A549 (cell line): ENCODE data around the gene EFHC2.

Experiments used
- CHD2 ChIP-seq: fragments of 150-350 bp; IDR thresholded peaks from 2 replicates; pipeline ENCODE4 v1.6.1; 2014; ENCODE audit warnings: low read length; ENCODE audit not compliant: partially characterized antibody
- CTCF ChIP-seq: fragments of >200 bp; sonication (Bioruptor Twin); formaldehyde crosslinking; IDR thresholded peaks from 3 replicates; pipeline ENCODE4 v1.5.1; 2016
- ELK1 ChIP-seq: fragments of 150-350 bp; IDR thresholded peaks from 2 replicates; pipeline ENCODE4 v1.6.1; 2014; ENCODE audit warnings: low read depth, mild to moderate bottlenecking, low read length
- EP300 ChIP-seq, 2 experiments: fragments of >200 bp; sonication (Bioruptor Twin); formaldehyde crosslinking; IDR thresholded peaks; 2 replicates in 1 of 2; 3 replicates in 1 of 2; pipeline ENCODE4 v1.6.1; 2016 to 2017
- HDAC2 ChIP-seq: fragments of 200-600 bp; sonication (generic); IDR thresholded peaks from 2 replicates; pipeline ENCODE4 v1.6.1; 2016
- KDM1A ChIP-seq: fragments of 200-600 bp; sonication (generic); IDR thresholded peaks from 2 replicates; pipeline ENCODE4 v1.6.1; 2016; ENCODE audit warnings: low read depth, mild to moderate bottlenecking
- KDM5A ChIP-seq: fragments of 200-600 bp; sonication (generic); IDR thresholded peaks from 2 replicates; pipeline ENCODE4 v1.6.1; 2016; ENCODE audit warnings: antibody characterized with exemption, mild to moderate bottlenecking
- MYC ChIP-seq: IDR thresholded peaks from 2 replicates; pipeline ENCODE4 v1.6.1; 2012; ENCODE audit warnings: mild to moderate bottlenecking, inconsistent platforms, low read length, improper control_type of control experiment, borderline replicate concordance
- POLR2A ChIP-seq: IDR thresholded peaks from 2 replicates; pipeline ENCODE4 v1.6.1; 2012; ENCODE audit warnings: mild to moderate bottlenecking, low read length
- RARB ChIP-seq: fragments of 250-450 bp; sonication (Bioruptor Pico); IDR thresholded peaks from 2 replicates; pipeline ENCODE4 v1.8.0; 2021; ENCODE audit warnings: mild to moderate bottlenecking, moderate library complexity
- USF2 ChIP-seq: fragments of 450-650 bp; IDR thresholded peaks from 2 replicates; pipeline ENCODE4 v1.6.1; 2014; ENCODE audit warnings: antibody characterized with exemption
- ZSCAN20 ChIP-seq: fragments of 250-450 bp; sonication (Bioruptor Pico); IDR thresholded peaks from 2 replicates; pipeline ENCODE4 v1.8.0; 2022; ENCODE audit warnings: mild to moderate bottlenecking, moderate library complexity
- TF ChIP-seq, protein P1 (sequence below): IDR thresholded peaks from 2 replicates; pipeline ENCODE4 v1.6.1; 2012

GRCh38 chrX:44330227-44330626 is 13.2 kb downstream of the EFHC2 start:
- TF ChIP-seq CTCF (no peak), POLR2A (no peak), EP300 (IDR thresholded peaks at IDR 0.05) (no peak), ELK1 (no peak), MYC (no peak), RARB (CRISPR knock-in tag) (no peak), CHD2 (no peak), KDM5A (no peak), KDM1A (no peak), USF2 (no peak), HDAC2 (no peak), ZSCAN20 (no peak)
- TF ChIP-seq, protein P1, sequence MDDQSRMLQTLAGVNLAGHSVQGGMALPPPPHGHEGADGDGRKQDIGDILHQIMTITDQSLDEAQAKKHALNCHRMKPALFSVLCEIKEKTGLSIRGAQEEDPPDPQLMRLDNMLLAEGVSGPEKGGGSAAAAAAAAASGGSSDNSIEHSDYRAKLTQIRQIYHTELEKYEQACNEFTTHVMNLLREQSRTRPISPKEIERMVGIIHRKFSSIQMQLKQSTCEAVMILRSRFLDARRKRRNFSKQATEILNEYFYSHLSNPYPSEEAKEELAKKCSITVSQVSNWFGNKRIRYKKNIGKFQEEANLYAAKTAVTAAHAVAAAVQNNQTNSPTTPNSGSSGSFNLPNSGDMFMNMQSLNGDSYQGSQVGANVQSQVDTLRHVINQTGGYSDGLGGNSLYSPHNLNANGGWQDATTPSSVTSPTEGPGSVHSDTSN, result no peak
